Activated CD4-positive, alpha-beta T cell treated with anti-CD3 and anti-CD28 coated beads for 36 hours (primary cell): Measurements from ENCODE around the gene SH2D7. TPM values are rescaled to one million over a fixed set of nuclear protein-coding genes. Genes with fewer than 3 reads are reported as not detected.

Experiments
- ATAC-seq: fragments of 200-7000 bp; cut with Tn5 transposase; one replicate; pipeline ENCODE4 v1.10.0; 2021; ENCODE audit warnings: mild to moderate bottlenecking, moderate library complexity
- CTCF ChIA-PET: fragments of 350-600 bp; sonication (Branson Sonifier 250); formaldehyde crosslinking; loops from one replicate; lab custom pipeline; 2021; ENCODE audit warnings: antibody characterized with exemption; lab: Charles Lee
- POLR2A ChIA-PET: fragments of 350-600 bp; sonication (Branson Sonifier 250); formaldehyde crosslinking; loops from one replicate; lab custom pipeline; 2021; ENCODE audit warnings: antibody characterized with exemption, inconsistent platforms; lab: Charles Lee
- DNase-seq: peaks from one replicate; pipeline ENCODE4 v3.0.0-alpha.2; 2020
- H3K27ac Mint-ChIP-seq: one replicate; pipeline ENCODE4 v1.8.0; 2021; ENCODE audit warnings: mixed read lengths
- H3K27me3 Mint-ChIP-seq: one replicate; pipeline ENCODE4 v1.8.0; 2021; ENCODE audit warnings: mixed read lengths
- H3K36me3 Mint-ChIP-seq: one replicate; pipeline ENCODE4 v1.8.0; 2021; ENCODE audit warnings: low read depth, mixed read lengths
- H3K4me1 Mint-ChIP-seq: one replicate; pipeline ENCODE4 v1.8.0; 2021; ENCODE audit warnings: mixed read lengths
- H3K4me3 Mint-ChIP-seq: one replicate; pipeline ENCODE4 v1.8.0; 2021; ENCODE audit warnings: mild to moderate bottlenecking, moderate library complexity, mixed read lengths
- H3K9me3 Mint-ChIP-seq: one replicate; pipeline ENCODE4 v1.8.0; 2021; ENCODE audit warnings: low read depth, mixed read lengths
- intact Hi-C, 2 experiments: fragments of 100-400 bp; cut with DNase I in 1 of 2; cut with micrococcal nuclease in 1 of 2; formaldehyde crosslinking; loops; one replicate each; pipeline versions ENCODE4 v1.14.2 to v1.15.1; 2022 to 2024; cut with DNase I, micrococcal nuclease
- total RNA-seq, 2 experiments: library from RNA; stranded (reverse); gene quantifications; one replicate each; pipeline ENCODE4 v1.2.3, GENCODE V29; 2021

Gene SH2D7
- not detected for total RNA-seq

- H3K9me3 Mint-ChIP-seq = no peaks in the 10 kb centered on the region
- ATAC-seq (no peak), DNase-seq (no peak)
- no peak within 1 kb of the TSS for H3K4me3 Mint-ChIP-seq
- no peak within 1 kb of the TSS for H3K27ac Mint-ChIP-seq
- ChIA-PET CTCF (interaction anchor here (1.4 to 1.6 kb wide), 2 partner anchors 13 to 16 kb away, joined by 4 to 6 read pairs; no protein-coding TSS in a partner anchor), POLR2A (no interaction called here)
- no peaks in the 10 kb centered on the region for H3K27me3 Mint-ChIP-seq
- H3K36me3 Mint-ChIP-seq = no peaks in the 10 kb centered on the region
- intact Hi-C loops = no loop called here
- H3K4me1 Mint-ChIP-seq = no peaks in the 10 kb centered on the region
These were observed at the start of gene SH2D7 for GRCh38 chr15:78092261-78093041. Gene SH2D7 (plus strand): TSS chr15:78092561. CDS start chr15:78092585, 24 bp downstream.

GRCh38 chr15:78044407-78045155 lies 47.8 kb upstream of the SH2D7 start:
- intact Hi-C loops = loop anchor here in 1 of 2 experiments (1.0 kb wide), 1 partner anchor 10 kb away; no protein-coding TSS in a partner anchor
- ChIA-PET POLR2A (interaction anchor here (0.7 to 1.2 kb wide), 2 partner anchors 10 to 25 kb away, joined by 3 to 11 read pairs; no protein-coding TSS in a partner anchor), CTCF (interaction anchor here (0.7 to 1.4 kb wide), 9 partner anchors 9 to 64 kb away, joined by 3 to 5 read pairs (median 3); no protein-coding TSS in a partner anchor)
- Mint-ChIP-seq H3K36me3 (peaks cover 44% of the 10 kb centered on the region), H3K4me3 (no peak overlapping the region), H3K27me3 (no peaks in the 10 kb centered on the region), H3K4me1 (peaks cover 91% of the 10 kb centered on the region), H3K27ac (peak overlapping the region; percentile 79), H3K9me3 (no peaks in the 10 kb centered on the region)
- peak; percentile 50 for DNase-seq
- peak; percentile 61 for ATAC-seq

GRCh38 chr15:78045189-78045588 lies 47.2 kb upstream of the SH2D7 start:
- no peak overlapping the region for H3K4me3 Mint-ChIP-seq
- H3K27ac Mint-ChIP-seq = peak overlapping the region; percentile 68
- H3K4me1 Mint-ChIP-seq = peaks cover 91% of the 10 kb centered on the region
- intact Hi-C loops = no loop called here
- peaks cover 40% of the 10 kb centered on the region for H3K36me3 Mint-ChIP-seq
- ATAC-seq (no peak), DNase-seq (no peak)
- H3K27me3 Mint-ChIP-seq = no peaks in the 10 kb centered on the region
- POLR2A ChIA-PET = interaction anchor here (1.2 kb wide), 1 partner anchor 10 kb away, joined by 11 read pairs; no protein-coding TSS in a partner anchor
- CTCF ChIA-PET = interaction anchor here (0.7 to 1.4 kb wide), 6 partner anchors 9 to 63 kb away, joined by 3 to 5 read pairs (median 4); no protein-coding TSS in a partner anchor
- H3K9me3 Mint-ChIP-seq = no peaks in the 10 kb centered on the region

- Mint-ChIP-seq H3K4me1 (peaks cover 93% of the 10 kb centered on the region), H3K4me3 (peak overlapping the region; percentile 6), H3K27me3 (no peaks in the 10 kb centered on the region), H3K9me3 (no peaks in the 10 kb centered on the region), H3K27ac (peak overlapping the region; percentile 90), H3K36me3 (peaks cover 43% of the 10 kb centered on the region)
- ATAC-seq (peak; percentile 52), DNase-seq (peak; percentile 71)
- CTCF ChIA-PET = interaction anchor here (0.7 to 10.3 kb wide), 7 partner anchors 8 to 61 kb away, joined by 3 to 74 read pairs (median 3); no protein-coding TSS in a partner anchor
- POLR2A ChIA-PET = interaction anchor here (0.5 to 2.2 kb wide), 2 partner anchors 12 to 29 kb away, joined by 6 to 9 read pairs; no protein-coding TSS in a partner anchor
- intact Hi-C loops = no loop called here
These were observed 45.5 kb upstream of the SH2D7 start for GRCh38 chr15:78046796-78047341.

GRCh38 chr15:78047761-78048627 lies 44.4 kb upstream of the SH2D7 start:
- peaks cover 47% of the 10 kb centered on the region for H3K36me3 Mint-ChIP-seq
- DNase-seq = no peak

GRCh38 chr15:78048628-78048920 lies 43.8 kb upstream of the SH2D7 start:
- DNase-seq (no peak), ATAC-seq (no peak)
- peak overlapping the region; percentile 90 for H3K27ac Mint-ChIP-seq
- CTCF ChIA-PET = interaction anchor here (0.9 to 10.3 kb wide), 3 partner anchors 12 to 65 kb away, joined by 3 to 74 read pairs (median 4); no protein-coding TSS in a partner anchor
- intact Hi-C loops = no loop called here
- H3K36me3 Mint-ChIP-seq = peaks cover 46% of the 10 kb centered on the region
- POLR2A ChIA-PET = interaction anchor here (2.2 kb wide), 1 partner anchor 14 kb away, joined by 9 read pairs; no protein-coding TSS in a partner anchor
- no peaks in the 10 kb centered on the region for H3K27me3 Mint-ChIP-seq
- H3K9me3 Mint-ChIP-seq = no peaks in the 10 kb centered on the region
- peaks cover 96% of the 10 kb centered on the region for H3K4me1 Mint-ChIP-seq
- H3K4me3 Mint-ChIP-seq = no peak overlapping the region

More at GRCh38 chr15:78047761-78048627, 44.4 kb upstream of the SH2D7 start:
- Mint-ChIP-seq H3K9me3 (no peaks in the 10 kb centered on the region), H3K4me3 (peak overlapping the region; percentile 6), H3K4me1 (peaks cover 95% of the 10 kb centered on the region), H3K27me3 (no peaks in the 10 kb centered on the region), H3K27ac (peak overlapping the region; percentile 90)
- ATAC-seq = peak; percentile 6
- POLR2A ChIA-PET = interaction anchor here (0.7 to 2.2 kb wide), 2 partner anchors 14 to 21 kb away, joined by 3 to 9 read pairs; no protein-coding TSS in a partner anchor
- intact Hi-C loops = no loop called here
- CTCF ChIA-PET = interaction anchor here (0.7 to 10.3 kb wide), 8 partner anchors 8 to 65 kb away, joined by 3 to 74 read pairs (median 3); no protein-coding TSS in a partner anchor

GRCh38 chr15:78049691-78050440 lies 42.5 kb upstream of the SH2D7 start:
- ATAC-seq (peak; percentile 63), DNase-seq (peak; percentile 86)
- no peaks in the 10 kb centered on the region for H3K9me3 Mint-ChIP-seq
- ChIA-PET CTCF (interaction anchor here (0.8 to 10.3 kb wide), 10 partner anchors 9 to 56 kb away, joined by 3 to 74 read pairs (median 4); partner anchors contain the start of gene TBC1D2B), POLR2A (interaction anchor here (0.7 to 1.9 kb wide), 4 partner anchors 9 to 16 kb away, joined by 3 to 13 read pairs (median 4); no protein-coding TSS in a partner anchor)
- peak overlapping the region; percentile 54 for H3K4me3 Mint-ChIP-seq
- peak overlapping the region; percentile 90 for H3K27ac Mint-ChIP-seq
- intact Hi-C loops = loop anchor here (1.0 to 2.0 kb wide), 4 partner anchors 9 to 27 kb away; partner anchors contain the start of gene TBC1D2B (in 1 of the 2)
- H3K27me3 Mint-ChIP-seq = no peaks in the 10 kb centered on the region
- peaks cover 44% of the 10 kb centered on the region for H3K36me3 Mint-ChIP-seq
- peaks cover 97% of the 10 kb centered on the region for H3K4me1 Mint-ChIP-seq

GRCh38 chr15:78050441-78050809 lies 41.9 kb upstream of the SH2D7 start:
- Mint-ChIP-seq H3K4me1 (peaks cover 97% of the 10 kb centered on the region), H3K4me3 (peak overlapping the region; percentile 54), H3K9me3 (no peaks in the 10 kb centered on the region), H3K27ac (peak overlapping the region; percentile 90), H3K27me3 (no peaks in the 10 kb centered on the region), H3K36me3 (peaks cover 44% of the 10 kb centered on the region)
- DNase-seq (no peak), ATAC-seq (no peak)
- intact Hi-C loops = loop anchor here (1.0 to 2.0 kb wide), 4 partner anchors 9 to 26 kb away; partner anchors contain the start of gene TBC1D2B (in 1 of the 2)
- ChIA-PET CTCF (interaction anchor here (0.6 to 10.3 kb wide), 13 partner anchors 10 to 84 kb away, joined by 3 to 74 read pairs (median 4); partner anchors contain the start of gene TBC1D2B), POLR2A (interaction anchor here (0.6 to 1.9 kb wide), 5 partner anchors 9 to 99 kb away, joined by 3 to 13 read pairs (median 4); partner anchors contain the start of gene IDH3A)

- H3K9me3 Mint-ChIP-seq = no peaks in the 10 kb centered on the region
- CTCF ChIA-PET = interaction anchor here (0.6 to 10.3 kb wide), 12 partner anchors 10 to 84 kb away, joined by 3 to 74 read pairs (median 4); partner anchors contain the start of gene TBC1D2B
- POLR2A ChIA-PET = interaction anchor here (0.6 to 1.9 kb wide), 5 partner anchors 8 to 98 kb away, joined by 3 to 13 read pairs (median 4); partner anchors contain the start of gene IDH3A
- H3K36me3 Mint-ChIP-seq = peaks cover 44% of the 10 kb centered on the region
- no peaks in the 10 kb centered on the region for H3K27me3 Mint-ChIP-seq
- ATAC-seq = peak; percentile 27
- H3K27ac Mint-ChIP-seq = peak overlapping the region; percentile 90
- peaks cover 99% of the 10 kb centered on the region for H3K4me1 Mint-ChIP-seq
- intact Hi-C loops = loop anchor here (1.0 to 2.0 kb wide), 4 partner anchors 8 to 26 kb away; partner anchors contain the start of gene TBC1D2B (in 1 of the 2)
- peak; percentile 62 for DNase-seq
- no peak overlapping the region for H3K4me3 Mint-ChIP-seq
These were observed 41.5 kb upstream of the SH2D7 start for GRCh38 chr15:78050826-78051225.
